SU-DHL-6 (cell line): Measurements from ENCODE around the gene CPNE4.

Experiments
- CTCF ChIP-seq: fragments of 200-600 bp; sonication (generic); IDR thresholded peaks from one replicate; pipeline ENCODE4 v1.5.1; 2017; ENCODE audit warnings: antibody characterized with exemption, mild to moderate bottlenecking, low read length, moderate library complexity; ENCODE audit not compliant: insufficient read depth, poor library complexity, severe bottlenecking
- EZH2phosphoT487 ChIP-seq: fragments of 200-600 bp; sonication (generic), shearing (Covaris generic); conservative IDR thresholded peaks from 2 replicates; pipeline ENCODE4 v1.6.1; 2018; ENCODE audit warnings: mild to moderate bottlenecking, antibody characterized with exemption, low read length, moderate library complexity, mixed read lengths

DNA sequence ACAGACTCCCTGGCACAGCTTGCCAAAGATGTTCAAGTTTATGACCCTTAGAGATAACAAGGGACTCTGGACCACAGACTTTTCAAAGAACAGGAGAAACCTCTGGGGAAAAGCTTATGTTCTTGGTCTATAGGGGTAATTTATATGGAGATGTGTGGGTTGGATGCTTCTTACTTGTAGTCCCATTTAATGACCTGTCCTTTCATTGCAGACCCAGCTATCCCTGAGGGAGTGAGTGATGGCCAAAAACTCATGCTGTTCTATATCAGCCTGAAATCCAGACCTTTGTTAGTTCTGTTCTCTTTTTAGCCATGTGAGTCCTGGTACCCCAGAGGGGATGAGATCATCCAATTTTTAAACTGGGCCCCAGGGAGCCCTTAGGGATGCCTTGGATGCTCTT is 488.4 kb downstream of the CPNE4 start:
- no peak for TF ChIP-seq CTCF
- no peak for TF ChIP-seq EZH2phosphoT487
